HepG2 (cell line): ENCODE measurements around the gene GPR152. TPM values are rescaled to one million over a fixed set of nuclear protein-coding genes. Genes with fewer than 3 reads are reported as not detected.
"Not testable (repeated sequence)": the region's sequence is repeated elsewhere in the genome, so short reads cannot be mapped to it uniquely, and the experiment has no call there.

Experiments
- ATAC-seq: fragments of 200-7000 bp; cut with Tn5 transposase; 3 replicates; pipeline ENCODE4 v1.9.1; 2020; ENCODE audit warnings: mild to moderate bottlenecking, moderate library complexity
- BruUV-seq: library from RNA; stranded (reverse); fragments of 400-500 nt; replicated peaks from 2 replicates; lab custom pipeline; 2021; lab: Mats Ljungman, UMichigan
- CTCF ChIA-PET: fragments of 300-600 bp; formaldehyde crosslinking; extraction: SDS; loops from one replicate; lab custom pipeline; 2021; ENCODE audit warnings: low total read pairs, inconsistent platforms, low intra/inter-chr PET ratio; lab: Yijun Ruan, JAX
- POLR2A ChIA-PET: fragments of 350-600 bp; sonication (Branson Sonifier 250); formaldehyde crosslinking; loops from one replicate; lab custom pipeline; 2020; ENCODE audit warnings: antibody characterized with exemption, inconsistent platforms; lab: Yijun Ruan, JAX
- DNase-seq: peaks from one replicate; pipeline ENCODE4 v3.0.0-alpha.2; 2015; ENCODE audit warnings: low spot score
- FAIRE-seq: peaks from 3 replicates; lab custom pipeline; 2011; peaks lifted over from hg19 to GRCh38; lab: Jason Lieb, UNC
- H2AFZ ChIP-seq: one replicate; pipeline ENCODE4 v1.6.1; 2011; ENCODE audit warnings: low read length, inconsistent platforms
- H3K27ac ChIP-seq: fragments of 300-600 bp; 3 replicates; pipeline ENCODE4 v1.8.0; 2011; ENCODE audit warnings: mixed run types, mild to moderate bottlenecking, mixed read lengths, low read length, inconsistent platforms; ENCODE audit not compliant: insufficient read depth; ENCODE audit errors: extremely low read length
- H3K27me3 ChIP-seq, 2 experiments: fragments of 200-600 bp in 1 of 2; 2 replicates in 1 of 2; 3 replicates in 1 of 2; pipeline versions ENCODE4 v1.6.0 to v1.8.0; 2011; ENCODE audit warnings: low read length in 2 of 2, mild to moderate bottlenecking in 2 of 2, moderate library complexity in 2 of 2, inconsistent platforms in 1 of 2; ENCODE audit not compliant: insufficient read depth in 2 of 2, control insufficient read depth in 1 of 2
- H3K36me3 ChIP-seq, 2 experiments: fragments of 200-600 bp in 1 of 2; replicated peaks in 1 of 2; 2 replicates in 1 of 2; 3 replicates in 1 of 2; pipeline versions ENCODE4 v1.5.1 to v1.8.0; 2011; ENCODE audit warnings: low read length in 2 of 2, inconsistent platforms in 1 of 2; ENCODE audit not compliant: insufficient read depth in 2 of 2, control insufficient read depth in 1 of 2
- H3K4me1 ChIP-seq: 2 replicates; pipeline ENCODE4 v1.5.1; 2012; ENCODE audit warnings: low read length, inconsistent platforms; ENCODE audit not compliant: insufficient read depth
- H3K4me2 ChIP-seq: 2 replicates; pipeline ENCODE4 v1.6.0; 2011; ENCODE audit warnings: low read depth, low read length, inconsistent platforms
- H3K4me3 ChIP-seq, 3 experiments: fragments of 200-600 bp in 1 of 3; sonication (generic), shearing (Covaris generic) in 1 of 3; replicated peaks in 1 of 3; 2 replicates each; pipeline ENCODE4 v1.5.1; 2011 to 2016; ENCODE audit warnings: low read length in 3 of 3, inconsistent platforms in 2 of 3, low read depth in 2 of 3, mild to moderate bottlenecking in 2 of 3, control low read depth in 1 of 3, mixed read lengths in 1 of 3; ENCODE audit not compliant: insufficient read depth in 1 of 3
- H3K79me2 ChIP-seq: one replicate; pipeline ENCODE4 v1.6.1; 2011; ENCODE audit warnings: low read length, inconsistent platforms; ENCODE audit not compliant: insufficient read depth
- H3K9ac ChIP-seq: 2 replicates; pipeline ENCODE4 v1.6.0; 2011; ENCODE audit warnings: mild to moderate bottlenecking, low read depth, low read length, inconsistent platforms; ENCODE audit not compliant: insufficient read depth
- H3K9me3 ChIP-seq: 2 replicates; pipeline ENCODE4 v1.5.1; 2012; ENCODE audit warnings: mild to moderate bottlenecking, low read length
- H4K20me1 ChIP-seq: 2 replicates; pipeline ENCODE4 v1.6.0; 2011; ENCODE audit warnings: inconsistent platforms, mild to moderate bottlenecking, low read length, moderate library complexity; ENCODE audit not compliant: insufficient read depth
- GATA4 ChIP-seq: sonication (generic); IDR thresholded peaks from 2 replicates; pipeline ENCODE4 v1.6.1; 2016; ENCODE audit warnings: antibody characterized with exemption, low read depth, borderline replicate concordance
- NCOR1 ChIP-seq: fragments of 200-600 bp; sonication (generic); IDR thresholded peaks from 2 replicates; pipeline ENCODE4 v1.7.0; 2017; ENCODE audit warnings: antibody characterized with exemption, low read length, borderline replicate concordance
- NR2F1 ChIP-seq, 2 experiments: fragments of 450-650 bp in 1 of 2; formaldehyde crosslinking in 1 of 2; IDR thresholded peaks; 2 replicates each; pipeline versions ENCODE4 v1.5.0 to v1.6.1; 2016 to 2020; ENCODE audit warnings: mild to moderate bottlenecking in 1 of 2, missing compliant biosample characterization in 1 of 2, missing genetic modification reagents in 1 of 2, moderate library complexity in 1 of 2
- NR2F6 ChIP-seq, 2 experiments: IDR thresholded peaks; 2 replicates each; pipeline ENCODE4 v1.6.1; 2016; ENCODE audit warnings: antibody characterized with exemption in 1 of 2, mild to moderate bottlenecking in 1 of 2
- PITX1 ChIP-seq: sonication (generic); formaldehyde crosslinking; IDR thresholded peaks from 2 replicates; pipeline ENCODE4 v1.5.1; 2020; ENCODE audit warnings: mild to moderate bottlenecking, missing genetic modification reagents
- RARA ChIP-seq: IDR thresholded peaks from 2 replicates; pipeline ENCODE4 v1.6.1; 2016; ENCODE audit warnings: missing genetic modification reagents, missing compliant biosample characterization
- RXRA ChIP-seq: sonication (generic); formaldehyde crosslinking; IDR thresholded peaks from 2 replicates; pipeline ENCODE4 v1.5.1; 2020; ENCODE audit warnings: missing genetic modification reagents
- TAF1 ChIP-seq: sonication (generic); formaldehyde crosslinking; IDR thresholded peaks from 2 replicates; pipeline ENCODE4 v1.4.0; 2020; ENCODE audit warnings: missing genetic modification reagents
- ZBTB38 ChIP-seq: sonication (generic); formaldehyde crosslinking; IDR thresholded peaks from 2 replicates; pipeline ENCODE4 v1.5.1; 2020; ENCODE audit warnings: mild to moderate bottlenecking, missing genetic modification reagents
- ZNF230 ChIP-seq: sonication (generic); formaldehyde crosslinking; IDR thresholded peaks from 2 replicates; pipeline ENCODE4 v1.4.0; 2020; ENCODE audit warnings: mild to moderate bottlenecking, missing genetic modification reagents
- ZNF232 ChIP-seq: sonication (generic); formaldehyde crosslinking; IDR thresholded peaks from 2 replicates; pipeline ENCODE4 v1.4.0; 2020; ENCODE audit warnings: missing genetic modification reagents, borderline replicate concordance
- WGBS: methylation state at CpG from one replicate; pipeline ENCODE4 v1.1.6; 2017; ENCODE audit warnings: low lambda C conversion rate; 5-methylcytosine and 5-hydroxymethylcytosine counted together
- in situ Hi-C: cut with HindIII; loops from 2 replicates; pipeline ENCODE4 v1.10.0; 2017; ENCODE audit warnings: low pct_unique_long_range_greater_than_20kb; ENCODE audit not compliant: extremely low pct_ligation_motif_present
- intact Hi-C: fragments of 100-400 bp; cut with micrococcal nuclease; formaldehyde crosslinking; loops from one replicate; pipeline ENCODE4 v1.10.0; 2022; ENCODE audit not compliant: unreplicated experiment
- polyA plus RNA-seq, 8 experiments: library from polyadenylated mRNA; depleted of rRNA in 3 of 8; stranded (reverse) in 7 of 8; unstranded in 1 of 8; fragments of >200 nt; fragmentation: Illumina TruSeq in 4 of 8; extraction: Trizol in 4 of 8; gene quantifications; 2 replicates each; pipeline versions ENCODE4 v1.2.1 to v1.2.3, GENCODE V29; 2011 to 2016; ENCODE audit warnings: low read depth in 4 of 8, missing spikeins in 1 of 8, mixed read lengths in 1 of 8; ENCODE audit not compliant: insufficient read depth in 1 of 8
- total RNA-seq, 5 experiments: library from RNA; depleted of rRNA; stranded (reverse); fragments of >200 nt; fragmentation: Illumina TruSeq; extraction: Trizol; gene quantifications; 2 replicates each; pipeline ENCODE4 v1.2.3, GENCODE V29; 2016; ENCODE audit warnings: low read depth in 1 of 5
- TF ChIP-seq, protein P1 (sequence below): sonication (generic); formaldehyde crosslinking; IDR thresholded peaks from 2 replicates; pipeline ENCODE4 v1.8.1; 2023; ENCODE audit warnings: mild to moderate bottlenecking, moderate library complexity, missing genetic modification reagents
- TF ChIP-seq, protein P2 (sequence below): IDR thresholded peaks from 2 replicates; pipeline ENCODE4 v1.6.1; 2016; ENCODE audit warnings: low read depth, borderline replicate concordance
- TF ChIP-seq, protein P3 (sequence below): sonication (generic); formaldehyde crosslinking; IDR thresholded peaks from 2 replicates; pipeline ENCODE4 v1.4.0; 2020; ENCODE audit warnings: missing genetic modification reagents
- TF ChIP-seq, protein P4 (sequence below): sonication (generic); formaldehyde crosslinking; conservative IDR thresholded peaks from 2 replicates; pipeline ENCODE4 v1.4.0; 2020; ENCODE audit warnings: mild to moderate bottlenecking, missing genetic modification reagents, moderate library complexity

Gene GPR152
- total and polyA plus RNA-seq, 2 of the 13 experiments (the other 11 are each of a cell fraction or from before 2014, with no cell fraction given): not detected

DNA sequence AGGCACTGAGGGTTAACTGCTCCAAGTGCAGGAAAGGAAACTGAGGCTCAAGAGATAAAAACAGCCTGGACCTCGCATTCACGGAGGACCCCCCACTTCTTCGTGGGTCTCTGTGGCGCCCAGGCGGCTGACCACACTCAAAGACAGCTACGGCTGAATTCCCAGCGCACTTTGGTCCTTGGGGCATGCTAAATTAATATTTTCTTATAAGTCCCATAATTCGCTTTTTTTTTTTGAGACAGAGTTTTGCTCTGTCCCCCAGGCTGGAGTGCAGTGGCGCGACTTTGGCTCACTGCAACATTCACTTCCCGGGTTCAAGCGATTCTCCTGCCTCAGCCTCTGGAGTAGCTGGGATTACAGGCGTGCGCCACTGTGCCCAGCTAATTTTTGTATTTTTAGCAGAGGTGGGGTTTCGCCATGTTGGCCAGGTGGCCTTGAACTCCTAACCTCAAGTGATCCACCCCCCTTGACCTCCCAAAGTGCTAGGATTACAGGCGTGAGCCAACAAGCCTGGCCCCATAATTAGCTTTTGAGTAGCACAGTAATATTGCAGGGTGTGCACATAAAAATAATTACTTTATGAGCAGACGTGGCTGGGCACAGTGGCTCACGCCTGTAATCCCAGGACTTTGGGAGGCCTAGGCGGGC, 50.2 kb downstream of the GPR152 start:
- Histone ChIP-seq H3K79me2 (peaks cover 14% of the 10 kb centered on the region), H3K4me3 (peak overlapping the region; percentile 42 to 54 (median 51)), H3K4me1 (peaks cover 58% of the 10 kb centered on the region), H3K36me3 (peaks cover 13 to 19% of the 10 kb centered on the region in 2 experiments; a peak in 3 of 5 replicates), H3K4me2 (peak overlapping the region; percentile 71), H3K27ac (peak overlapping the region; percentile 79), H3K9ac (peak overlapping the region; percentile 60; the same call in 1 of the 2 replicates)
- POLR2A ChIA-PET: interaction anchor here (0.6 to 6.2 kb wide), 26 partner anchors 10 to 171 kb away, joined by 3 to 81 read pairs (median 6); partner anchors contain the start of genes AIP, ANKRD13D, CLCF1 and CORO1B
- FAIRE-seq, H3K9me3 ChIP-seq, DNase-seq, H4K20me1 ChIP-seq, ATAC-seq, H3K27me3 ChIP-seq, H2AFZ ChIP-seq, intact Hi-C loops: not testable (repeated sequence)
- 67% methylated on average over 18 of the region's 19 CpGs for WGBS
- in situ Hi-C loops: loop anchor here (5.0 kb wide), 2 partner anchors 65 to 105 kb away; partner anchors contain the start of genes CDK2AP2, PITPNM1 and TMEM134
- CTCF ChIA-PET: interaction anchor here (1.0 kb wide), 2 partner anchors 81 to 104 kb away, joined by 3 to 6 read pairs; partner anchors contain the start of genes AIP and PITPNM1
- TSS peak; percentile 89 for BruUV-seq
- TF ChIP-seq, protein P1, sequence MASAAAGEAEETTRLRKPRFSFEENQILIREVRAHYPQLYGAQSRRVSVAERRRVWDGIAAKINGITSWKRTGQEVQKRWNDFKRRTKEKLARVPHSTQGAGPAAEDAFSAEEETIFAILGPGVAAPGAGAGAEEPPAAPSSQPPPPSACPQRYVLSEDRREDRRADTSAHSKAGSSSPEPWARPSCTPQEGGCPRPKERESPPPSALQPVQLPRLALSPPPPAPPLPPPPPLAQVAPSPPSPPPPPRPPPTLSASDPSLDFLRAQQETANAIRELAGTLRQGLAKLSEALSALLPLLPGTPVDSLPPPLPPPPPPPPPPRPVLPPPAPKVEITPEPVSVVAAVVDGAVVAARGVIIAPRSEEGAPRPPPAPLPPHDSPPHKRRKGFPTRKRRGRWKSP: peak; percentile 47; the same call in 1 of the 2 replicates
- TF ChIP-seq NR2F6 (IDR thresholded peaks at IDR 0.05) (peak; percentile 68; the same call in 1 of the 2 replicates), NR2F6 (CRISPR knock-in tag; IDR thresholded peaks at IDR 0.05) (peak; percentile 74), RXRA (0 out of 2 replicates have a peak, but pooled peaks have one; percentile 5), ZBTB38 (CRISPR knock-in tag) (peak; percentile 67), PITX1 (peak; percentile 52; the same call in 1 of the 2 replicates), GATA4 (0 out of 2 replicates have a peak, but pooled peaks have one; percentile 6), NCOR1 (0 out of 2 replicates have a peak, but pooled peaks have one; percentile 26), RARA (peak; percentile 72), ZNF232 (CRISPR knock-in tag) (0 out of 2 replicates have a peak, but pooled peaks have one; percentile 25), NR2F1 (CRISPR knock-in tag; IDR thresholded peaks at IDR 0.05) (0 out of 4 replicates have a peak, but pooled peaks of 1 of the 2 experiments have one; percentile 22), ZNF230 (CRISPR knock-in tag) (peak; percentile 14; the same call in 1 of the 2 replicates), TAF1 (CRISPR knock-in tag) (0 out of 2 replicates have a peak, but pooled peaks have one; percentile 31)
- TF ChIP-seq, protein P2, sequence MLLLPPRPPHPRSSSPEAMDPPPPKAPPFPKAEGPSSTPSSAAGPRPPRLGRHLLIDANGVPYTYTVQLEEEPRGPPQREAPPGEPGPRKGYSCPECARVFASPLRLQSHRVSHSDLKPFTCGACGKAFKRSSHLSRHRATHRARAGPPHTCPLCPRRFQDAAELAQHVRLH (CRISPR knock-in tag): 0 out of 2 replicates have a peak, but pooled peaks have one; percentile 0
- TF ChIP-seq, protein P3, sequence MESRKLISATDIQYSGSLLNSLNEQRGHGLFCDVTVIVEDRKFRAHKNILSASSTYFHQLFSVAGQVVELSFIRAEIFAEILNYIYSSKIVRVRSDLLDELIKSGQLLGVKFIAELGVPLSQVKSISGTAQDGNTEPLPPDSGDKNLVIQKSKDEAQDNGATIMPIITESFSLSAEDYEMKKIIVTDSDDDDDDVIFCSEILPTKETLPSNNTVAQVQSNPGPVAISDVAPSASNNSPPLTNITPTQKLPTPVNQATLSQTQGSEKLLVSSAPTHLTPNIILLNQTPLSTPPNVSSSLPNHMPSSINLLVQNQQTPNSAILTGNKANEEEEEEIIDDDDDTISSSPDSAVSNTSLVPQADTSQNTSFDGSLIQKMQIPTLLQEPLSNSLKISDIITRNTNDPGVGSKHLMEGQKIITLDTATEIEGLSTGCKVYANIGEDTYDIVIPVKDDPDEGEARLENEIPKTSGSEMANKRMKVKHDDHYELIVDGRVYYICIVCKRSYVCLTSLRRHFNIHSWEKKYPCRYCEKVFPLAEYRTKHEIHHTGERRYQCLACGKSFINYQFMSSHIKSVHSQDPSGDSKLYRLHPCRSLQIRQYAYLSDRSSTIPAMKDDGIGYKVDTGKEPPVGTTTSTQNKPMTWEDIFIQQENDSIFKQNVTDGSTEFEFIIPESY (CRISPR knock-in tag): peak; percentile 49; the same call in 1 of the 2 replicates
- TF ChIP-seq, protein P4, sequence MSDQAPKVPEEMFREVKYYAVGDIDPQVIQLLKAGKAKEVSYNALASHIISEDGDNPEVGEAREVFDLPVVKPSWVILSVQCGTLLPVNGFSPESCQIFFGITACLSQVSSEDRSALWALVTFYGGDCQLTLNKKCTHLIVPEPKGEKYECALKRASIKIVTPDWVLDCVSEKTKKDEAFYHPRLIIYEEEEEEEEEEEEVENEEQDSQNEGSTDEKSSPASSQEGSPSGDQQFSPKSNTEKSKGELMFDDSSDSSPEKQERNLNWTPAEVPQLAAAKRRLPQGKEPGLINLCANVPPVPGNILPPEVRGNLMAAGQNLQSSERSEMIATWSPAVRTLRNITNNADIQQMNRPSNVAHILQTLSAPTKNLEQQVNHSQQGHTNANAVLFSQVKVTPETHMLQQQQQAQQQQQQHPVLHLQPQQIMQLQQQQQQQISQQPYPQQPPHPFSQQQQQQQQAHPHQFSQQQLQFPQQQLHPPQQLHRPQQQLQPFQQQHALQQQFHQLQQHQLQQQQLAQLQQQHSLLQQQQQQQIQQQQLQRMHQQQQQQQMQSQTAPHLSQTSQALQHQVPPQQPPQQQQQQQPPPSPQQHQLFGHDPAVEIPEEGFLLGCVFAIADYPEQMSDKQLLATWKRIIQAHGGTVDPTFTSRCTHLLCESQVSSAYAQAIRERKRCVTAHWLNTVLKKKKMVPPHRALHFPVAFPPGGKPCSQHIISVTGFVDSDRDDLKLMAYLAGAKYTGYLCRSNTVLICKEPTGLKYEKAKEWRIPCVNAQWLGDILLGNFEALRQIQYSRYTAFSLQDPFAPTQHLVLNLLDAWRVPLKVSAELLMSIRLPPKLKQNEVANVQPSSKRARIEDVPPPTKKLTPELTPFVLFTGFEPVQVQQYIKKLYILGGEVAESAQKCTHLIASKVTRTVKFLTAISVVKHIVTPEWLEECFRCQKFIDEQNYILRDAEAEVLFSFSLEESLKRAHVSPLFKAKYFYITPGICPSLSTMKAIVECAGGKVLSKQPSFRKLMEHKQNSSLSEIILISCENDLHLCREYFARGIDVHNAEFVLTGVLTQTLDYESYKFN (CRISPR knock-in tag): 0 out of 2 replicates have a peak, but pooled peaks have one; percentile 37
